HL-60 (cell line): ENCODE measurements around the gene DPAGT1.

Source experiments
- DNase-seq, 2 experiments: peaks; one replicate each; pipeline ENCODE4 v3.0.0-alpha.2; 2010 to 2020; ENCODE audit warnings: low read depth in 1 of 2, low spot score in 1 of 2
- H3K27ac ChIP-seq: fragments of 250-450 bp; sonication (Bioruptor Pico); replicated peaks from 2 replicates; pipeline ENCODE4 v1.5.1; 2020; ENCODE audit warnings: mild to moderate bottlenecking, moderate library complexity
- H3K27me3 ChIP-seq: fragments of 250-450 bp; sonication (Bioruptor Pico); 2 replicates; pipeline ENCODE4 v1.5.1; 2021; ENCODE audit warnings: mild to moderate bottlenecking, moderate library complexity; ENCODE audit not compliant: insufficient read depth, poor library complexity, severe bottlenecking
- H3K4me3 ChIP-seq: replicated peaks from 2 replicates; pipeline ENCODE4 v1.5.1; 2011; ENCODE audit warnings: mild to moderate bottlenecking, control low read depth, low read length; ENCODE audit not compliant: insufficient read depth
- GABPA ChIP-seq: IDR thresholded peaks from 2 replicates; pipeline ENCODE4 v1.6.1; 2012; ENCODE audit warnings: low read depth
- POLR2AphosphoS5 ChIP-seq: IDR thresholded peaks from 2 replicates; pipeline ENCODE4 v1.6.1; 2012; ENCODE audit warnings: low read depth
- SPI1 ChIP-seq: IDR thresholded peaks from 2 replicates; pipeline ENCODE4 v1.6.1; 2012; ENCODE audit warnings: low read depth, mild to moderate bottlenecking, borderline replicate concordance
- TF ChIP-seq, protein P1 (sequence below): IDR thresholded peaks from one replicate; pipeline ENCODE4 v1.5.1; 2011; ENCODE audit warnings: low read length, control low read depth, inconsistent platforms; ENCODE audit not compliant: insufficient read depth
- TF ChIP-seq, protein P2 (sequence below): IDR thresholded peaks from 2 replicates; pipeline ENCODE4 v1.6.1; 2012; ENCODE audit warnings: low read depth; ENCODE audit not compliant: insufficient replicate concordance

The DPAGT1 gene

DNA sequence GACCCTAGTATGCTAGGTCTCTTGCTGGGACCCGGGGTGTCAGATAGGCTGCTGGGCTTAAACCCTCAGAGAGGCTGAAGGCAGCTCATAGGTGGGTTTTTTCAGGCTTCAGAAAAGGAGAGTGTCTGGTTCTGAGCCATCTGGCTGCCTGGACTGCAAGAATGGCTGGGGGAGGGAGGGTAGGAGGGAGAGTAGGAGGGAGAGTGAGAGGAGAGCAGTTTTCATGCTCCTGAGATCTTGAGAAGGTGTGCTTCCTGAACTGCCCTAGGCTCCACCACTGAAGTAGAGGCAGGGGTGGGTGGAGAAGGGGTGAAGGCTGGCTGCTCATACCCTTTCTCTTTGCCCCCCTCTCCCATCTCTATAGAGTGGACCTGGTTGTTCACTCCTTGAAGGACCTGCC, 12.3 kb downstream of the DPAGT1 start:
- no peak overlapping the region for H3K27ac ChIP-seq
- DNase-seq: no peak

DNA sequence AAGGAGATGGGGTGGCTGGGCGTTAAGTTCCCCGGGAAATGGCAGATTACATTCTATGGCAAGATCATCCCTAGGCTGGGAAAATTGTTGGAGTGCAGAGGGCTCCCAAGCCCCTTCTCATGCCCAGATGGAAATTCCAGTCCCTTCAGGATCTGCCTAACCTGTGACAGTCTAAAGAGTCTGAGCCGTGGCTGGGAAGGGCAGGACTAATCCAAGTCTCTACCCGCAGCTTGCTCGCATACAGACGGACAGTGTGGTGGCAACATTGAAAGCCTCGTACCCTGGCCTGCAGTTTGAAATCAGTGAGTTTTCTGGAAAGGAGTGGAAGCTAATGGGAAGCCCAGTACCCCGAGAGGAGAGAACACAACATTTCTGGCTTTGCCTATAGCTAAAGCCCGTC, 13.2 kb downstream of the DPAGT1 start:
- Histone ChIP-seq H3K4me3 (no peak overlapping the region), H3K27ac (no peak overlapping the region), H3K27me3 (no peaks in the 10 kb centered on the region)
- no peak for TF ChIP-seq SPI1
- no peak for DNase-seq

More for the DNA sequence above, 12.3 kb downstream of the DPAGT1 start:
- TF ChIP-seq GABPA (no peak), SPI1 (no peak), POLR2AphosphoS5 (no peak)
- TF ChIP-seq, protein P1, sequence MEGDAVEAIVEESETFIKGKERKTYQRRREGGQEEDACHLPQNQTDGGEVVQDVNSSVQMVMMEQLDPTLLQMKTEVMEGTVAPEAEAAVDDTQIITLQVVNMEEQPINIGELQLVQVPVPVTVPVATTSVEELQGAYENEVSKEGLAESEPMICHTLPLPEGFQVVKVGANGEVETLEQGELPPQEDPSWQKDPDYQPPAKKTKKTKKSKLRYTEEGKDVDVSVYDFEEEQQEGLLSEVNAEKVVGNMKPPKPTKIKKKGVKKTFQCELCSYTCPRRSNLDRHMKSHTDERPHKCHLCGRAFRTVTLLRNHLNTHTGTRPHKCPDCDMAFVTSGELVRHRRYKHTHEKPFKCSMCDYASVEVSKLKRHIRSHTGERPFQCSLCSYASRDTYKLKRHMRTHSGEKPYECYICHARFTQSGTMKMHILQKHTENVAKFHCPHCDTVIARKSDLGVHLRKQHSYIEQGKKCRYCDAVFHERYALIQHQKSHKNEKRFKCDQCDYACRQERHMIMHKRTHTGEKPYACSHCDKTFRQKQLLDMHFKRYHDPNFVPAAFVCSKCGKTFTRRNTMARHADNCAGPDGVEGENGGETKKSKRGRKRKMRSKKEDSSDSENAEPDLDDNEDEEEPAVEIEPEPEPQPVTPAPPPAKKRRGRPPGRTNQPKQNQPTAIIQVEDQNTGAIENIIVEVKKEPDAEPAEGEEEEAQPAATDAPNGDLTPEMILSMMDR: no peak
- TF ChIP-seq, protein P2, sequence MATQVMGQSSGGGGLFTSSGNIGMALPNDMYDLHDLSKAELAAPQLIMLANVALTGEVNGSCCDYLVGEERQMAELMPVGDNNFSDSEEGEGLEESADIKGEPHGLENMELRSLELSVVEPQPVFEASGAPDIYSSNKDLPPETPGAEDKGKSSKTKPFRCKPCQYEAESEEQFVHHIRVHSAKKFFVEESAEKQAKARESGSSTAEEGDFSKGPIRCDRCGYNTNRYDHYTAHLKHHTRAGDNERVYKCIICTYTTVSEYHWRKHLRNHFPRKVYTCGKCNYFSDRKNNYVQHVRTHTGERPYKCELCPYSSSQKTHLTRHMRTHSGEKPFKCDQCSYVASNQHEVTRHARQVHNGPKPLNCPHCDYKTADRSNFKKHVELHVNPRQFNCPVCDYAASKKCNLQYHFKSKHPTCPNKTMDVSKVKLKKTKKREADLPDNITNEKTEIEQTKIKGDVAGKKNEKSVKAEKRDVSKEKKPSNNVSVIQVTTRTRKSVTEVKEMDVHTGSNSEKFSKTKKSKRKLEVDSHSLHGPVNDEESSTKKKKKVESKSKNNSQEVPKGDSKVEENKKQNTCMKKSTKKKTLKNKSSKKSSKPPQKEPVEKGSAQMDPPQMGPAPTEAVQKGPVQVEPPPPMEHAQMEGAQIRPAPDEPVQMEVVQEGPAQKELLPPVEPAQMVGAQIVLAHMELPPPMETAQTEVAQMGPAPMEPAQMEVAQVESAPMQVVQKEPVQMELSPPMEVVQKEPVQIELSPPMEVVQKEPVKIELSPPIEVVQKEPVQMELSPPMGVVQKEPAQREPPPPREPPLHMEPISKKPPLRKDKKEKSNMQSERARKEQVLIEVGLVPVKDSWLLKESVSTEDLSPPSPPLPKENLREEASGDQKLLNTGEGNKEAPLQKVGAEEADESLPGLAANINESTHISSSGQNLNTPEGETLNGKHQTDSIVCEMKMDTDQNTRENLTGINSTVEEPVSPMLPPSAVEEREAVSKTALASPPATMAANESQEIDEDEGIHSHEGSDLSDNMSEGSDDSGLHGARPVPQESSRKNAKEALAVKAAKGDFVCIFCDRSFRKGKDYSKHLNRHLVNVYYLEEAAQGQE: no peak
- Histone ChIP-seq H3K4me3 (no peak overlapping the region), H3K27me3 (no peaks in the 10 kb centered on the region)

DNA sequence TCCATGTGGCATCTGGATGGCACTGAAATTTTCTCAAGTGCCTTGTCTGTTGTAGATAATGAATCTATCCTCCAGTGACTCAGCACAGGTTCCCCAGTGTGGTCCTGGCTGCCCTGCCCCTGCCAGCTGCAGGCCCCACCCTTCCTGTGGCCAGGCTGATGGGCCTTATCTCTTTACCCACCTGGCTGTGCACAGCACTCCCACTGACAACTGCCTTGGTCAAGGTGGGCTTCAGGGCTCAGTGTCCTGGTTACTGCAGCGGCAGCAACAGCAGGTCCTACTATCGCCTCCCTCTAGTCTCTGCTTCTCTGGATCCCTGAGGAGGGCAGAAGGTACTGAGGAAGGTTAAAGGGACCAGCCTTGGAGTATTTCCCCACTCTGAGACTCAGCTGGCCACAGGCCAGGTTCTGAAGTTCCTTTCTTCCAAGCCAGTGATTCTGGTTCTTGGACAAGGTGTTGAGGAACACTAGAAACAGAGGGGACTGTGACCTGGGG, 13.9 kb downstream of the DPAGT1 start:
- H3K27me3 ChIP-seq: no peaks in the 10 kb centered on the region
- no peak overlapping the region for H3K27ac ChIP-seq
- peak; percentile 74; the same call in 1 of the 2 replicates for TF ChIP-seq POLR2AphosphoS5
- TF ChIP-seq, protein P2: no peak
- no peak overlapping the region for H3K4me3 ChIP-seq
- peak in 1 of 2 experiments; percentile 56 for DNase-seq

DNA sequence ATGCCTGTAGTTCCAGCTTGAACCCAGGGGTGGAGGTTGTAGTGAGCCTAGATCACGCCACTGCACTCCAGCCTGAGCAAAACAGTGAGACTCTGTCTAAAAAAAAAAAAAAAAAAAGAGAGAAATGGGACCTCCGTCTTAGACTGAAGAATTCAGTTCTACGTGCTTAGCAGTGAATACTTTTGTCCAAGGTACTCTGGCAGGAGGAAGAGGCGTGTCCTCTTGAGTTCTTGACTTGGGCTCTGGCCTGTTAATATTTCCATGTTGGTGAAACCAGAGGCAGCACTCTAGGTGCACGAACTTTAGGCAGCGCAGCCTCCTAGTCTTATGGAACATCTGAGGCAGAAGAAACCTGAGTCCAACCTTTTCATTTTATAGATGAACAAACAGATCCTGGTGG, 14.5 kb downstream of the DPAGT1 start:
- TF ChIP-seq, protein P2: no peak
- TF ChIP-seq, protein P1: no peak
- TF ChIP-seq GABPA (no peak), POLR2AphosphoS5 (no peak), SPI1 (no peak)
- no peak for DNase-seq
- no peaks in the 10 kb centered on the region for H3K27me3 ChIP-seq
- H3K27ac ChIP-seq: no peak overlapping the region
- H3K4me3 ChIP-seq: no peak overlapping the region
